Immature natural killer cell (primary cell): Measurements from ENCODE around the gene DGKQ. TPM values are rescaled to one million over a fixed set of nuclear protein-coding genes. Genes with fewer than 3 reads are reported as not detected.
"Not testable (repeated sequence)": the region's sequence is repeated elsewhere in the genome, so short reads cannot be mapped to it uniquely, and the experiment has no call there.

Source experiments
- DNase-seq, 3 donors: peaks; one replicate each; pipeline ENCODE4 v3.0.0; 2022; ENCODE audit warnings: mixed read lengths in 1 of 3
- H3K27ac Mint-ChIP-seq, 6 donors: one replicate each; pipeline ENCODE4 v1.8.0; 2020; ENCODE audit warnings: mixed read lengths in 6 of 6, mild to moderate bottlenecking in 5 of 6, inconsistent platforms in 4 of 6, moderate library complexity in 3 of 6
- H3K27me3 Mint-ChIP-seq, 3 donors: one replicate each; pipeline ENCODE4 v1.8.0; 2020 to 2021; ENCODE audit warnings: low read depth in 3 of 3, mild to moderate bottlenecking in 3 of 3, mixed read lengths in 3 of 3, moderate library complexity in 3 of 3, inconsistent platforms in 1 of 3
- H3K36me3 Mint-ChIP-seq, 3 donors: one replicate each; pipeline ENCODE4 v1.8.0; 2020; ENCODE audit warnings: mixed read lengths in 3 of 3, inconsistent platforms in 2 of 3, mild to moderate bottlenecking in 2 of 3
- H3K4me1 Mint-ChIP-seq, 2 donors: one replicate each; pipeline ENCODE4 v1.8.0; 2020; ENCODE audit warnings: inconsistent platforms in 2 of 2, mild to moderate bottlenecking in 2 of 2, mixed read lengths in 2 of 2, moderate library complexity in 1 of 2
- H3K4me3 Mint-ChIP-seq, 5 donors: one replicate each; pipeline ENCODE4 v1.8.0; 2020; ENCODE audit warnings: mild to moderate bottlenecking in 5 of 5, mixed read lengths in 5 of 5, inconsistent platforms in 3 of 5, moderate library complexity in 3 of 5
- H3K9me3 Mint-ChIP-seq, 6 donors: one replicate each; pipeline ENCODE4 v1.8.0; 2020; ENCODE audit warnings: mild to moderate bottlenecking in 6 of 6, mixed read lengths in 6 of 6, inconsistent platforms in 4 of 6, moderate library complexity in 3 of 6
- polyA plus RNA-seq, 3 donors: library from polyadenylated mRNA; unstranded; fragments of 300-500 nt; fragmentation: Illumina TruSeq; gene quantifications; one replicate each; pipeline ENCODE4 v1.2.3, GENCODE V29; 2021

Gene DGKQ
- polyA plus RNA-seq, 3 donors from 2014 or later: 12.1 to 24.0 (median 14.0) TPM

GRCh38 chr4:925171-925570, 48.2 kb downstream of the DGKQ start:
- H3K4me1 Mint-ChIP-seq: peaks cover 71 to 80% of the 10 kb centered on the region in 2 donors
- no peaks in the 10 kb centered on the region for H3K36me3 Mint-ChIP-seq
- no peak for DNase-seq
- peaks cover 0 to 4% (median 1%) of the 10 kb centered on the region in 3 donors for H3K27me3 Mint-ChIP-seq
- no peak overlapping the region for H3K4me3 Mint-ChIP-seq
- H3K27ac Mint-ChIP-seq: peak overlapping the region; percentile 9 to 80 (median 70)
- H3K9me3 Mint-ChIP-seq: no peaks in the 10 kb centered on the region

- H3K4me3 Mint-ChIP-seq: peak overlapping the region in 3 of 5 donors; percentile 17 to 47 (median 26)
- peaks cover 73 to 80% of the 10 kb centered on the region in 2 donors for H3K4me1 Mint-ChIP-seq
- H3K27ac Mint-ChIP-seq: peak overlapping the region; percentile 53 to 80 (median 70)
Observed at GRCh38 chr4:924107-925096, 49.0 kb downstream of the DGKQ start.

GRCh38 chr4:921830-922331, 51.5 kb downstream of the DGKQ start:
- peak overlapping the region; percentile 46 to 89 (median 71) for H3K27ac Mint-ChIP-seq
- H3K36me3 Mint-ChIP-seq: no peaks in the 10 kb centered on the region
- DNase-seq: no peak
- H3K4me3 Mint-ChIP-seq: peak overlapping the region in 4 of 5 donors; percentile 2 to 51 (median 28)
- peaks cover 0 to 4% (median 1%) of the 10 kb centered on the region in 3 donors for H3K27me3 Mint-ChIP-seq
- H3K9me3 Mint-ChIP-seq: no peaks in the 10 kb centered on the region
- peaks cover 74 to 90% of the 10 kb centered on the region in 2 donors for H3K4me1 Mint-ChIP-seq

More at GRCh38 chr4:924107-925096, 49.0 kb downstream of the DGKQ start:
- peaks cover 0 to 4% (median 1%) of the 10 kb centered on the region in 3 donors for H3K27me3 Mint-ChIP-seq
- DNase-seq: no peak
- no peaks in the 10 kb centered on the region for H3K36me3 Mint-ChIP-seq
- H3K9me3 Mint-ChIP-seq: no peaks in the 10 kb centered on the region

- H3K27me3 Mint-ChIP-seq, DNase-seq, H3K9me3 Mint-ChIP-seq, H3K4me3 Mint-ChIP-seq, H3K36me3 Mint-ChIP-seq: not testable (repeated sequence)
- H3K4me1 Mint-ChIP-seq: peaks cover 76 to 92% of the 10 kb centered on the region in 2 donors
- peak overlapping the region in 1 of 6 donors; percentile 10 for H3K27ac Mint-ChIP-seq
Observed at GRCh38 chr4:919004-919680, 54.2 kb downstream of the DGKQ start.

- DNase-seq, H3K36me3 Mint-ChIP-seq, H3K4me3 Mint-ChIP-seq, H3K27me3 Mint-ChIP-seq, H3K27ac Mint-ChIP-seq, H3K9me3 Mint-ChIP-seq: not testable (repeated sequence)
- H3K4me1 Mint-ChIP-seq: peaks cover 75 to 91% of the 10 kb centered on the region in 2 donors
Observed at GRCh38 chr4:918591-918990, 54.8 kb downstream of the DGKQ start.

- Mint-ChIP-seq H3K27me3 (peaks cover 0 to 6% (median 0%) of the 10 kb centered on the region in 3 donors), H3K36me3 (no peaks in the 10 kb centered on the region), H3K4me1 (peaks cover 71 to 91% of the 10 kb centered on the region in 2 donors), H3K9me3 (no peaks in the 10 kb centered on the region), H3K4me3 (no peak overlapping the region), H3K27ac (peak overlapping the region in 1 of 6 donors; percentile 37)
- DNase-seq: no peak
Observed at GRCh38 chr4:917992-918391, 55.4 kb downstream of the DGKQ start.

- Mint-ChIP-seq H3K4me1 (peaks cover 66 to 91% of the 10 kb centered on the region in 2 donors), H3K27ac (peak overlapping the region in 2 of 6 donors; percentile 18 to 37), H3K27me3 (peaks cover 0 to 6% (median 0%) of the 10 kb centered on the region in 3 donors), H3K9me3 (no peaks in the 10 kb centered on the region), H3K36me3 (peaks cover 0 to 4% (median 0%) of the 10 kb centered on the region in 3 donors), H3K4me3 (no peak overlapping the region)
- no peak for DNase-seq
Observed at GRCh38 chr4:917466-917865, 55.9 kb downstream of the DGKQ start.

GRCh38 chr4:915595-915994, 57.8 kb downstream of the DGKQ start:
- H3K27ac Mint-ChIP-seq: peak overlapping the region; percentile 60 to 87 (median 79)
- peaks cover 4 to 8% (median 4%) of the 10 kb centered on the region in 3 donors for H3K36me3 Mint-ChIP-seq
- peaks cover 3 to 8% (median 4%) of the 10 kb centered on the region in 3 donors for H3K27me3 Mint-ChIP-seq
- peak in 2 of 3 donors; percentile 17 to 24 for DNase-seq
- H3K4me3 Mint-ChIP-seq: peak overlapping the region; percentile 68 to 82 (median 73)
- H3K4me1 Mint-ChIP-seq: peaks cover 52 to 72% of the 10 kb centered on the region in 2 donors
- H3K9me3 Mint-ChIP-seq: no peaks in the 10 kb centered on the region

- H3K4me3 Mint-ChIP-seq: peak overlapping the region; percentile 68 to 82 (median 73)
- peak overlapping the region; percentile 60 to 87 (median 79) for H3K27ac Mint-ChIP-seq
- H3K27me3 Mint-ChIP-seq: peaks cover 3 to 8% (median 4%) of the 10 kb centered on the region in 3 donors
- peaks cover 49 to 66% of the 10 kb centered on the region in 2 donors for H3K4me1 Mint-ChIP-seq
- H3K9me3 Mint-ChIP-seq: no peaks in the 10 kb centered on the region
- DNase-seq: no peak
- peaks cover 4 to 8% (median 4%) of the 10 kb centered on the region in 3 donors for H3K36me3 Mint-ChIP-seq
Observed at GRCh38 chr4:915041-915474, 58.3 kb downstream of the DGKQ start.

- Mint-ChIP-seq H3K9me3 (no peaks in the 10 kb centered on the region), H3K4me1 (peaks cover 45 to 61% of the 10 kb centered on the region in 2 donors), H3K36me3 (peaks cover 4 to 8% (median 4%) of the 10 kb centered on the region in 3 donors), H3K4me3 (peak overlapping the region in 3 of 5 donors; percentile 68 to 73 (median 70)), H3K27ac (peak overlapping the region in 1 of 6 donors; percentile 71), H3K27me3 (peaks cover 3 to 8% (median 4%) of the 10 kb centered on the region in 3 donors)
- DNase-seq: no peak
Observed at GRCh38 chr4:914531-914930, 58.8 kb downstream of the DGKQ start.

GRCh38 chr4:913280-913618, 60.1 kb downstream of the DGKQ start:
- Mint-ChIP-seq H3K27me3 (peaks cover 3 to 8% (median 4%) of the 10 kb centered on the region in 3 donors), H3K4me3 (no peak overlapping the region), H3K36me3 (peaks cover 4 to 14% (median 4%) of the 10 kb centered on the region in 3 donors), H3K27ac (no peak overlapping the region), H3K9me3 (no peaks in the 10 kb centered on the region), H3K4me1 (peaks cover 39 to 52% of the 10 kb centered on the region in 2 donors)
- DNase-seq: no peak

- no peak overlapping the region for H3K27ac Mint-ChIP-seq
Observed at GRCh38 chr4:912548-913279, 60.7 kb downstream of the DGKQ start.

More at GRCh38 chr4:912548-913279, 60.7 kb downstream of the DGKQ start:
- Mint-ChIP-seq H3K9me3 (no peaks in the 10 kb centered on the region), H3K36me3 (peaks cover 4 to 14% (median 4%) of the 10 kb centered on the region in 3 donors), H3K4me3 (no peak overlapping the region), H3K27me3 (peaks cover 4 to 8% (median 5%) of the 10 kb centered on the region in 3 donors), H3K4me1 (peaks cover 33 to 46% of the 10 kb centered on the region in 2 donors)
- no peak for DNase-seq
